Subcutaneous abdominal adipose tissue (tissue), 5 donors: Measurements from ENCODE around the gene STYXL1.

Experiments
- H3K27ac ChIP-seq: one replicate; pipeline ENCODE4 v1.7.0; 2013; ENCODE audit warnings: low read depth, mild to moderate bottlenecking, inconsistent platforms, low read length, moderate library complexity
- H3K27me3 ChIP-seq, 5 donors: one replicate each; pipeline ENCODE4 v1.7.0; 2013; ENCODE audit warnings: low read length in 5 of 5, inconsistent platforms in 1 of 5; ENCODE audit not compliant: control insufficient read depth in 5 of 5, insufficient read depth in 4 of 5
- H3K36me3 ChIP-seq, 5 donors: one replicate each; pipeline ENCODE4 v1.7.0; 2013; ENCODE audit warnings: low read length in 5 of 5; ENCODE audit not compliant: control insufficient read depth in 5 of 5, insufficient read depth in 5 of 5
- H3K4me1 ChIP-seq, 5 donors: one replicate each; pipeline ENCODE4 v1.7.0; 2013; ENCODE audit warnings: low read length in 5 of 5, mild to moderate bottlenecking in 3 of 5, moderate library complexity in 1 of 5; ENCODE audit not compliant: control insufficient read depth in 5 of 5, insufficient read depth in 5 of 5
- H3K4me3 ChIP-seq, 5 donors: one replicate each; pipeline ENCODE4 v1.7.0; 2013; ENCODE audit warnings: low read length in 5 of 5, low read depth in 1 of 5
- H3K9ac ChIP-seq, 5 donors: one replicate each; pipeline ENCODE4 v1.7.0; 2013; ENCODE audit warnings: low read length in 5 of 5, mild to moderate bottlenecking in 4 of 5, moderate library complexity in 3 of 5
- H3K9me3 ChIP-seq, 5 donors: one replicate each; pipeline ENCODE4 v1.7.0; 2013; ENCODE audit warnings: low read length in 5 of 5; ENCODE audit not compliant: control insufficient read depth in 5 of 5
- donor health status: healthy.
- donor health status: healthy.
- donor health status: healthy.
- donor health status: healthy.
- donor health status: healthy.

STYXL1 gene

DNA sequence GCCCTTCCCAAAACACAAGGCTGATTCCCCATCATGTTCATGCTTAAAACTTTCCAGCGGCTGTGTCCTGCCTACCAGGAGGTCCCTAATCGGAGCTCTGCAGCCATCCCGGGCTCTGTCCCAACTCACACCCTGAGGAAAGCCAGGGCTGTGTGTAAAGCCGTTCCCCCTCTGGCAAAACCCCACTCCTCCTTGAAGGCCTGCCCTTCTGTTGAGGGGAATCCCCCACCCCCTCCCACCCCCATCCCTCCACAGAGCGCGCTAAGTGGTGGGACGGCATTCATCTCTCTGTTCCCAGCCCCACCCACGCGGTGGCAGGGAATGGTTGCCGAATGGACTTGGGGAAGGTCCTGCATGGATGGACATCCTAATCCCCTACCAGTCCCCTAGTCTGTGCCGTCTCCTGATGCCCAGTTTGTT is 52.7 kb downstream of the STYXL1 start:
- H3K4me1 ChIP-seq, result peaks cover 2 to 58% (median 45%) of the 10 kb centered on the region in 5 donors
- H3K9ac ChIP-seq, result peak overlapping the region in 4 of 5 donors; percentile 42 to 90 (median 78)
- no peaks in the 10 kb centered on the region for H3K9me3 ChIP-seq
- peak overlapping the region; percentile 97 for H3K27ac ChIP-seq
- H3K36me3 ChIP-seq, result peaks cover 0 to 15% (median 4%) of the 10 kb centered on the region in 5 donors
- peak overlapping the region; percentile 70 to 86 (median 77) for H3K4me3 ChIP-seq
- no peaks in the 10 kb centered on the region for H3K27me3 ChIP-seq

- Histone ChIP-seq H3K9me3 (no peaks in the 10 kb centered on the region), H3K4me3 (peak within 1 kb of the TSS; percentile 72 to 86 (median 77)), H3K27me3 (no peaks in the 10 kb centered on the region), H3K9ac (peak within 1 kb of the TSS in 4 of 5 donors; percentile 82 to 92 (median 89)), H3K27ac (peak within 1 kb of the TSS; percentile 97), H3K36me3 (peaks cover 0 to 14% (median 4%) of the 10 kb centered on the region in 5 donors), H3K4me1 (peaks cover 2 to 63% (median 51%) of the 10 kb centered on the region in 5 donors)
Observed at GRCh38 chr7:75994388-75995051, 53.3 kb downstream of the STYXL1 start, which contains the start of gene TMEM120A. Gene TMEM120A, minus strand, starts transcription at chr7:75994595. Its CDS starts 25 bp downstream, at chr7:75994570.

DNA sequence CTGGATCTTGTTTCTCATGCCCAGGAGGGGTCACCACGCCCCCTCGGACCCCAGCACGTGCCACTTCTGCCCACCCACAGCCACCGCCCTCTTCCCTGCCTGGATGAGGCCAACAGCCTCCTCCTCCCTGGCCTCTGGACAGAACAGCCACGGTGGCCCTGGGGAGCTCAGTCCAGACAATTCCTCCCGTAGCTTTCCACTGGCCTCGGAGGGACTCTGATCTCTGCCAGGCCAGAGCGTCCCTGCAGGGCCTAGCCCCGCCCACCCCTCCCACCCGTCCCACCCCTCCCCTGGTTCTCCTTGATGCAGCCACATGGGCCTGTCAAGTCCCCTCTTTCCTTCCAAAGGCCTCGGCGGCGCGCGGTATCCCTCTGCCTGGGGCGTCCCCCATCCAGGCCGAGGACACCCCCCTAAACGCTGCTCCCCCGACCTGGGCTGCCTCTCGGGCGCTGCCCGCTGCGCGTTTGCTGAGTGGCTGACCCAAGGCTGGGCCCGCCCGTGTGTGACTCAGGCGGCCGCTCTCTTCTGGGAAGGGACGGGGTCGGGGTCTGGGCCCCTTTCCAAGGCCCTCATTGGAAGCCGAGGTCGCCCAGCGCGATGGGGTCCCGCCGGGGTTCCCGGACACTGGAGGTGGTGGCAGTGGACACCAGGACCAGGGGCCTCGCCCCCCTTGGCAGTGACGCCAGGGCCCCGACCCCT is 54.0 kb downstream of the STYXL1 start:
- Histone ChIP-seq H3K36me3 (peaks cover 0 to 14% (median 4%) of the 10 kb centered on the region in 5 donors), H3K4me3 (peak overlapping the region in 4 of 5 donors; percentile 74 to 86 (median 80)), H3K9me3 (no peaks in the 10 kb centered on the region), H3K4me1 (peaks cover 2 to 69% (median 56%) of the 10 kb centered on the region in 5 donors), H3K27ac (peak overlapping the region; percentile 97), H3K27me3 (no peaks in the 10 kb centered on the region), H3K9ac (peak overlapping the region in 4 of 5 donors; percentile 82 to 92 (median 89))

GRCh38 chr7:75992083-75992755 is 55.6 kb downstream of the STYXL1 start:
- no peaks in the 10 kb centered on the region for H3K9me3 ChIP-seq
- H3K27me3 ChIP-seq, result no peaks in the 10 kb centered on the region
- peak overlapping the region; percentile 81 for H3K27ac ChIP-seq
- H3K9ac ChIP-seq, result peak overlapping the region in 2 of 5 donors; percentile 5 to 35
- H3K36me3 ChIP-seq, result peaks cover 0 to 21% (median 14%) of the 10 kb centered on the region in 5 donors
- H3K4me1 ChIP-seq, result peaks cover 2 to 69% (median 56%) of the 10 kb centered on the region in 5 donors
- H3K4me3 ChIP-seq, result no peak overlapping the region

- Histone ChIP-seq H3K27me3 (no peaks in the 10 kb centered on the region), H3K4me3 (no peak overlapping the region), H3K4me1 (peaks cover 2 to 66% (median 56%) of the 10 kb centered on the region in 5 donors), H3K9me3 (no peaks in the 10 kb centered on the region), H3K27ac (peak overlapping the region; percentile 81), H3K36me3 (peaks cover 0 to 27% (median 20%) of the 10 kb centered on the region in 5 donors), H3K9ac (peak overlapping the region in 1 of 5 donors; percentile 35)
Observed at GRCh38 chr7:75991531-75992082, 56.2 kb downstream of the STYXL1 start.

DNA sequence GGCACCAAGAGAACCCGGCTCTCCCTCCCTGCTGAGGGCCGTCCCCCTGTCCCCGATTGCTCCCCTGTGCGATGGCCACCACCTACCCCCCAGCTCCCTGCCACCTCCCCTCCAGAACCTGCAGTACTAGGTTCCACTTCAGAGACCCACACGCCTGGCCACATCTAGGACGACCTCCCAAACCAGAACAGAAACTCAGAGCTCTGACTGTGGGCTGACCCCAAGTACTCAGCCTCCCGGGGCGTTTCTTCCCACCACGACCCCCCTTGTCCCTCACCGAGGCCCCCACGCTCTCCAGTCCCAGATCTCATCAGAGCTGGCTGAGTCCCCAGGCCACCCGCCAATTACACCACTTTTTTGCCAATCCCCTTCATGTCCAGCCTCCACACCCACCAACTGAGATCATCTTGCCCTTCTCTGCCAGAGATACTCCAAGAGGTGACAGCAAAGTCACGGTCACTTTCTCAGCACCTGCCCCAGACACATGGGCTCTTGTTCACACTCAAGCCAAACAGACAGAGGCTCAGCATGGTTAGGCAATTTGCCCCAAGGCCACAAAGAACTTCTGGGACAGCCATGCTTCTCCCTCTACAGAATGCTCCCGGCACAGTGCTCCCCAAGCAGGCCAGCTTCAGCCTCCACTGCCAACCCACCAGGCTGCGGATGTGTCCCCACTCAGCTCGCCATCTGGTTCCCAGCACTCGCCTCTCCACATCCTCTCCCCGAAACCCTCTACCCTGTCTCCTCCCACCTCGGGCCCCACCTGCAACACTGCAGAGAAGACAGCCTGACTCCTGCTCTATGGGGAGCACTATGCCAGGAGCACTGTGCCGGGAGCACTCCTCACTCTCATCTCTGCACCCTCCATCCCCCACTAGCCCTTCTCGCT is 58.1 kb downstream of the STYXL1 start:
- Histone ChIP-seq H3K4me3 (no peak overlapping the region), H3K27me3 (no peaks in the 10 kb centered on the region), H3K9me3 (no peaks in the 10 kb centered on the region), H3K27ac (peak overlapping the region; percentile 28), H3K4me1 (peaks cover 2 to 48% (median 41%) of the 10 kb centered on the region in 5 donors), H3K9ac (peak overlapping the region in 1 of 5 donors; percentile 56), H3K36me3 (peaks cover 0 to 39% (median 37%) of the 10 kb centered on the region in 5 donors)

DNA sequence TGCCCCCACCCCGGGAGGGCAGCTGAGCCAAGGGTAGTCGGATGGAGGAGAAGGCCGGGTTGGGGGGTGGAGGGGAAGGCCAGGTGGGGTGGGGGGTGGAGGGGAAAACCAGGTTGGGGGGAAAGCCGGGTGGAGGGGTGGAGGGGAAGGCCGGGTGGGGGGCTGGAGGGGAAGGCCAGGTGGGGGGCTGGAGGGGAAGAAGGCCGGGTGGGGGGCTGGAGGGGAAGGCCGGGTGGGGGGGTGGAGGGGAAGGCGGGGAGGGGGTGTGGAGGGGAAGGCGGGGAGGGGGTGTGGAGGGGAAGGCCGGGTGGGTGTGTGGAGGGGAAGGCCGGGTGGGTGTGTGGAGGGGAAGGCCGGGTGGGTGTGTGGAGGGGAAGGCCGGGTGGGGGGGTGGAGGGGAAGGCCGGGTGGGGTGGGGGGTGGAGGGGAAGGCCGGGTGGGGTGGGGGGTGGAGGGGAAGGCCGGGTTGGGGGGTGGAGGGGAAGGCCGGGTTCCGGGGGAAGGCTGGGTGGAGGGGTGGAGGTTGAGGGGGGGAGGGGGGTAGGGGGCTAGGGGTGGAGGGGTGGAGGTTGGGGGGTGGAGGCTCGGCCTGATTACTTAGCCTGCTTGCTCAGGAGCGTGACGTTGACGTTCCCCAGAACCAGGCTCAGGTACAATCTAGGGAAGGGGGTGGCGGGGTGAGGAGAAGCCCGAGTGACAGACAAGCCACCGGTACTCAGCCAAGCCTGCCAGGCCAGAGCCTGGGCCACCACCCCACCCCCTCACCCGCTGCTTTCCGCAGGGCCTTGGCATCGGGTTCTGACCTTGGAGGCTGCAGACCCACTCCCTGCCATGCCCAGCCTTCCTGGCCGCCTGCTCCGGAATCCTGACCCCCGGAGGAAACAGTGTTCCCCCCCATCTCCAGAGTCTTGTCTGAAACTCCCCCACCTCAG is 59.0 kb downstream of the STYXL1 start:
- H3K36me3 ChIP-seq, result peaks cover 0 to 48% (median 46%) of the 10 kb centered on the region in 5 donors
- peaks cover 2 to 42% (median 40%) of the 10 kb centered on the region in 5 donors for H3K4me1 ChIP-seq
- H3K27me3 ChIP-seq, result no peaks in the 10 kb centered on the region
- H3K4me3 ChIP-seq, result no peak overlapping the region
- H3K9ac ChIP-seq, result peak overlapping the region in 1 of 5 donors; percentile 56
- no peaks in the 10 kb centered on the region for H3K9me3 ChIP-seq
- peak overlapping the region; percentile 28 for H3K27ac ChIP-seq

DNA sequence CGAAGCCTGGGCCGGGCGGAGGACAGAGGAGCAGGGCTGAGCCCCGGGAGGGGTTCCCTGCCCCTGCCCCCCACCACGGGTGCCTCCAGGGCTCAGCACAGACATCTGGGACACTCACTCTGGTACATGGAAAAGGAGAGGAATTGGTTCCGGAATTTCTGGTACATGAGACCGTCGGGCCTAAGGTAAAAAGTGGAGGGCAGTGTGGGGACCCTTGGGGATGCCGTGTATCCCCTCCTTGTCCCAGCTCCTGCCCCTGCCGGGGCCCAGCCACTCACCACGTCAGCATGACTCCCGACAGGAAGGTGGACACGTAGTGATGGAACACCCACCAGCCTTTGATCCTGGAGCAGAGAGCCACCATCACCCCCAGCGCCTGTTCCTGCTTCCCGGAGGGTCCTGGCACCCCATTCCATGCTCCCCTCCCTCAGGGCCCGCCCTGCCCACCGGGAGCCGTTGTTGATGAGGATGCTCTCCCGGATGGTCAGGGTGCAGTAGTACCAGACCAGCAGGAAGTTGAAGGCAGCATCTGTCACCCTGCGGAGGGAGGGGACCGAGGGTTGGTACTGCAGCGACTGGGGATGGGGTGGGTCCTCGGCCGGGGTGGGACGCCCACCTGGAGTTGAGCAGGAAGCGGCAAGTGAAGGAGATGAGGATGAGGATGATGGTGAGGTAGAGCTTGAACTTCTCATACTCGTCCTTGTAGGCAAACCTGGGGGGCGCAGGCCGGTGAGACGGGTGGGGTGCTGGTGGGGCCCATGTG is 59.8 kb downstream of the STYXL1 start:
- Histone ChIP-seq H3K4me1 (peaks cover under 1 to 34% (median 33%) of the 10 kb centered on the region in 5 donors), H3K36me3 (peaks cover 0 to 55% (median 54%) of the 10 kb centered on the region in 5 donors), H3K27ac (no peak overlapping the region)

More for the DNA sequence above, 59.8 kb downstream of the STYXL1 start:
- Histone ChIP-seq H3K27me3 (no peaks in the 10 kb centered on the region), H3K9ac (no peak overlapping the region), H3K4me3 (no peak overlapping the region), H3K9me3 (no peaks in the 10 kb centered on the region)
